PC-3 (cell line): ENCODE data around the gene AKIRIN2.

ENCODE experiments used
- EZH2 ChIP-seq: fragments of 300-600 bp; sonication (generic); IDR thresholded peaks from one replicate; pipeline ENCODE4 v1.6.1; 2017; ENCODE audit warnings: antibody characterized with exemption, mild to moderate bottlenecking, low read length; ENCODE audit not compliant: unreplicated experiment
- EZH2phosphoT487 ChIP-seq: fragments of 300-600 bp; sonication (generic); IDR thresholded peaks from 2 replicates; pipeline ENCODE4 v1.6.1; 2018; ENCODE audit warnings: mild to moderate bottlenecking, antibody characterized with exemption, low read length, borderline replicate concordance
- TF ChIP-seq, protein P1 (sequence below): fragments of 300-600 bp; sonication (generic); conservative IDR thresholded peaks from 2 replicates; pipeline ENCODE4 v1.5.1; 2017; ENCODE audit warnings: antibody characterized with exemption, low read depth, mild to moderate bottlenecking, low read length

DNA sequence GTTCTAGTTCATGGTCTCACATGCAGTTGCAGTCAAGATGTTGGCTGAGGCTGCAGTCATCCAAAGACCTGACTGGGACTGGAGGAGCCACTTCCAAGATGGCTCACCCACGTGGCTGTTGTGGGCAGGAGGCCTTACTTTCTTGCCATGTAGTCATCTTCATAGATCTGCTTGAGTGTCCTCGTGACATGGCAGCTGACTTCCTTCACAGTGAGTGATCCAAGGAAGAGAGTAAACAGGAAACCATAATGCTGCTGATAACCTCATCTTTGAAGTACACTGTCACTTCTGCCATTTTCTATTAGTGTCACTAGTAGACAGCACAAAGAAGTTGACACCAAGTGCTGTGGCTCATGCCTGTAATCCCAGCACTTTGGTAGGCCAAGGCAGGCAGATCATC, 40.1 kb upstream of the AKIRIN2 start:
- TF ChIP-seq, protein P1, sequence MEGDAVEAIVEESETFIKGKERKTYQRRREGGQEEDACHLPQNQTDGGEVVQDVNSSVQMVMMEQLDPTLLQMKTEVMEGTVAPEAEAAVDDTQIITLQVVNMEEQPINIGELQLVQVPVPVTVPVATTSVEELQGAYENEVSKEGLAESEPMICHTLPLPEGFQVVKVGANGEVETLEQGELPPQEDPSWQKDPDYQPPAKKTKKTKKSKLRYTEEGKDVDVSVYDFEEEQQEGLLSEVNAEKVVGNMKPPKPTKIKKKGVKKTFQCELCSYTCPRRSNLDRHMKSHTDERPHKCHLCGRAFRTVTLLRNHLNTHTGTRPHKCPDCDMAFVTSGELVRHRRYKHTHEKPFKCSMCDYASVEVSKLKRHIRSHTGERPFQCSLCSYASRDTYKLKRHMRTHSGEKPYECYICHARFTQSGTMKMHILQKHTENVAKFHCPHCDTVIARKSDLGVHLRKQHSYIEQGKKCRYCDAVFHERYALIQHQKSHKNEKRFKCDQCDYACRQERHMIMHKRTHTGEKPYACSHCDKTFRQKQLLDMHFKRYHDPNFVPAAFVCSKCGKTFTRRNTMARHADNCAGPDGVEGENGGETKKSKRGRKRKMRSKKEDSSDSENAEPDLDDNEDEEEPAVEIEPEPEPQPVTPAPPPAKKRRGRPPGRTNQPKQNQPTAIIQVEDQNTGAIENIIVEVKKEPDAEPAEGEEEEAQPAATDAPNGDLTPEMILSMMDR, result no peak
- TF ChIP-seq EZH2, result no peak
- no peak for TF ChIP-seq EZH2phosphoT487
